ENCODE data around the gene CRY1. TPM values are rescaled to one million over a fixed set of nuclear protein-coding genes. Genes with fewer than 3 reads are reported as not detected.

Gene CRY1
- total RNA-seq, 1 donor from 2014 or later: 20.6 TPM

GRCh38 chr12:106947461-106947860 lies 145.9 kb downstream of the CRY1 start:
- Histone ChIP-seq H3K27me3 (ENCODE audit: control insufficient read depth, insufficient read depth, low read length) (no peaks in the 10 kb centered on the region), H3K4me3 (ENCODE audit: low read depth, low read length) (no peak overlapping the region), H3K36me3 (ENCODE audit: control insufficient read depth, insufficient read depth, low read length) (no peaks in the 10 kb centered on the region)
- no peak for DNase-seq (ENCODE audit: low read depth)
- no peak for TF ChIP-seq CTCF (IDR thresholded peaks at IDR 0.05; ENCODE audit: insufficient read depth, low read length, poor library complexity, severe bottlenecking)

GRCh38 chr12:106945261-106945851 lies 148.0 kb downstream of the CRY1 start:
- Histone ChIP-seq H3K27me3 (ENCODE audit: control insufficient read depth, insufficient read depth, low read length) (no peaks in the 10 kb centered on the region), H3K4me3 (ENCODE audit: low read depth, low read length) (no peak overlapping the region), H3K36me3 (ENCODE audit: control insufficient read depth, insufficient read depth, low read length) (no peaks in the 10 kb centered on the region)
- no peak for DNase-seq (ENCODE audit: low read depth)
- TF ChIP-seq CTCF (IDR thresholded peaks at IDR 0.05; ENCODE audit: insufficient read depth, low read length, poor library complexity, severe bottlenecking): no peak

GRCh38 chr12:106942775-106943174 lies 150.6 kb downstream of the CRY1 start:
- no peak for TF ChIP-seq CTCF (IDR thresholded peaks at IDR 0.05; ENCODE audit: insufficient read depth, low read length, poor library complexity, severe bottlenecking)
- H3K27me3 ChIP-seq (ENCODE audit: control insufficient read depth, insufficient read depth, low read length): no peaks in the 10 kb centered on the region
- DNase-seq (ENCODE audit: low read depth): no peak
- no peak overlapping the region for H3K4me3 ChIP-seq (ENCODE audit: low read depth, low read length)
- H3K36me3 ChIP-seq (ENCODE audit: control insufficient read depth, insufficient read depth, low read length): no peaks in the 10 kb centered on the region

- no peak overlapping the region for H3K4me3 ChIP-seq (ENCODE audit: low read depth, low read length)
- TF ChIP-seq CTCF (IDR thresholded peaks at IDR 0.05; ENCODE audit: insufficient read depth, low read length, poor library complexity, severe bottlenecking): no peak
- no peaks in the 10 kb centered on the region for H3K27me3 ChIP-seq (ENCODE audit: control insufficient read depth, insufficient read depth, low read length)
- no peaks in the 10 kb centered on the region for H3K36me3 ChIP-seq (ENCODE audit: control insufficient read depth, insufficient read depth, low read length)
- DNase-seq (ENCODE audit: low read depth): no peak
Observed at GRCh38 chr12:106941481-106942156, 151.7 kb downstream of the CRY1 start.

Other genes with a start within 250 kb of the CRY1 start
- 29.6 and 30.3 TPM in 2 replicates for gene TMEM263, start 137.6 kb downstream of the CRY1 start, total RNA-seq
- 4.2 and 6.9 TPM in 2 replicates for gene MTERF2, start 106.4 kb downstream of the CRY1 start, total RNA-seq